NCI-H1694 treated with DMSO at 0.1 percent for 48 hours (cell line): Measurements from ENCODE around the gene LRP5.
"Not testable (repeated sequence)": the region's sequence is repeated elsewhere in the genome, so short reads cannot be mapped to it uniquely, and the experiment has no call there.

Source experiments
- DNase-seq: peaks from one replicate; lab custom pipeline; 2025; lab: John Stamatoyannopoulos, UW

LRP5 gene

GRCh38 chr11:68329536-68329935 is 17.1 kb downstream of the LRP5 start:
- no peak for DNase-seq

- DNase-seq = no peak
Observed at GRCh38 chr11:68329978-68330699, 17.7 kb downstream of the LRP5 start.

- no peak for DNase-seq
Observed at GRCh38 chr11:68330700-68331337, 18.4 kb downstream of the LRP5 start.

GRCh38 chr11:68331338-68331947 is 19.1 kb downstream of the LRP5 start:
- no peak for DNase-seq

- no peak for DNase-seq
Observed at GRCh38 chr11:68332186-68332585, 19.8 kb downstream of the LRP5 start.

GRCh38 chr11:68333173-68333572 is 20.8 kb downstream of the LRP5 start:
- DNase-seq = no peak

GRCh38 chr11:68334923-68335322 is 22.5 kb downstream of the LRP5 start:
- DNase-seq = no peak

GRCh38 chr11:68335683-68336082 is 23.3 kb downstream of the LRP5 start:
- DNase-seq = no peak

- DNase-seq = no peak
Observed at GRCh38 chr11:68336716-68337115, 24.3 kb downstream of the LRP5 start.

- DNase-seq = no peak
Observed at GRCh38 chr11:68337399-68337835, 25.0 kb downstream of the LRP5 start.

GRCh38 chr11:68338051-68338780 is 25.8 kb downstream of the LRP5 start:
- no peak for DNase-seq

GRCh38 chr11:68340003-68340767 is 27.8 kb downstream of the LRP5 start:
- DNase-seq = no peak

- DNase-seq = no peak
Observed at GRCh38 chr11:68340784-68341556, 28.6 kb downstream of the LRP5 start.

- no peak for DNase-seq
Observed at GRCh38 chr11:68341557-68342458, 29.4 kb downstream of the LRP5 start.

GRCh38 chr11:68342459-68343158 is 30.2 kb downstream of the LRP5 start:
- no peak for DNase-seq

- DNase-seq = no peak
Observed at GRCh38 chr11:68343761-68344256, 31.4 kb downstream of the LRP5 start.

GRCh38 chr11:68344821-68345220 is 32.4 kb downstream of the LRP5 start:
- DNase-seq = not testable (repeated sequence)

GRCh38 chr11:68345776-68346461 is 33.5 kb downstream of the LRP5 start:
- no peak for DNase-seq

- DNase-seq = no peak
Observed at GRCh38 chr11:68346462-68346790, 34.0 kb downstream of the LRP5 start.
